Measurements from ENCODE around the gene SLC43A2. TPM values are rescaled to one million over a fixed set of nuclear protein-coding genes. Genes with fewer than 3 reads are reported as not detected.

The SLC43A2 gene
- total RNA-seq, 1 experiment from 2014 or later, result 12.6 TPM

DNA sequence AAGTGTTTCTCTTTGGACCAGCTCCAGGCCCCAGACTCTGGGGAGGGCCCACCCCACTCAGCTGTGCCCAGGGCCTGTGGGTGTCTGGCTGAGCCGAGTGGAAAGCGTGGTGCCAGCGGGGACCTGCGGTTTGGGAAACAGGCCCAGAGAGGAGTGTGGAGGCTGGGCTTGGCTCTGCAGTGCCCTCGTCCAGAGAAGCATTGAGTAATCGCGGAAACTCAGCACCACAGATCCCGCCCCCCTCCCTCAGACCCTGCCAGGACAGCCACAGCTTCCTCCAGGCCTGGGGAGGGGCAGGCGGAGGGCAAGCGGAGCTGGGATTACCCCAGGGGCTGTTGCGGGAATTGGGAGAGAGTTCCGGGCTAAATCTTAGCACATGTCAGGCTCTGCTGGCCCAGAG is 51.5 kb downstream of the SLC43A2 start:
- ChIA-PET RAD21 (ENCODE audit: low non-redundant PET in 1 of 2, low total read pairs in 2 of 2, uncharacterized antibody in 2 of 2, unreplicated experiment in 2 of 2) (interaction anchor here in 1 of 2 experiments (0.7 to 1.1 kb wide), 2 partner anchors 53 to 448 kb away, joined by 3 to 7 read pairs; no protein-coding TSS in a partner anchor), POLR2A (interaction anchor here (0.7 kb wide), 1 partner anchor 72 kb away, joined by 3 read pairs; the partner anchor contains the start of gene RILP), CTCF (interaction anchor here (0.5 to 1.1 kb wide), 3 partner anchors 53 to 1063 kb away, joined by 3 read pairs; partner anchors contain the start of gene RILP)
- Histone ChIP-seq H3K4me1 (ENCODE audit: control insufficient read depth in 1 of 2, insufficient read depth in 2 of 2, low read length in 2 of 2) (peaks cover 7 to 20% of the 10 kb centered on the region in 2 experiments; a peak in 3 of 4 replicates), H3K9ac (ENCODE audit: low read length) (no peak overlapping the region), H3K9me3 (ENCODE audit: control insufficient read depth in 1 of 2, insufficient read depth in 1 of 2, low read depth in 1 of 2, low read length in 2 of 2) (no peaks in the 10 kb centered on the region), H3K36me3 (ENCODE audit: control insufficient read depth in 1 of 2, insufficient read depth in 2 of 2, low read length in 2 of 2) (no peaks in the 10 kb centered on the region), H3K9me2 (ENCODE audit: insufficient read depth) (no peaks in the 10 kb centered on the region), H3K4me3 (replicated peaks in 1 of 2; ENCODE audit: low read depth in 1 of 2, low read length in 2 of 2) (no peak overlapping the region), H2AFZ (ENCODE audit: low read depth, low read length, poor library complexity, severe bottlenecking) (no peak overlapping the region), H3K4me2 (ENCODE audit: low read length) (no peak overlapping the region), H3K27ac (ENCODE audit: low read depth, low read length) (no peak overlapping the region), H3K27me3 (ENCODE audit: insufficient read depth, low read length) (no peaks in the 10 kb centered on the region), H4K20me1 (ENCODE audit: insufficient read depth) (no peaks in the 10 kb centered on the region), H3K79me2 (ENCODE audit: insufficient read depth, low read length) (no peaks in the 10 kb centered on the region)
- DNase-seq (ENCODE audit: low read depth, low spot score) (no peak), ATAC-seq (no peak)
- TF ChIP-seq TCF7L2 (IDR thresholded peaks at IDR 0.05; ENCODE audit: borderline replicate concordance, extremely low read depth, insufficient read depth, insufficient read length) (no peak), ZFX (IDR thresholded peaks at IDR 0.05) (no peak), SIN3A (IDR thresholded peaks at IDR 0.05; ENCODE audit: low read depth) (no peak), SP1 (IDR thresholded peaks at IDR 0.05; ENCODE audit: low read depth) (no peak)
- TF ChIP-seq, protein P1, sequence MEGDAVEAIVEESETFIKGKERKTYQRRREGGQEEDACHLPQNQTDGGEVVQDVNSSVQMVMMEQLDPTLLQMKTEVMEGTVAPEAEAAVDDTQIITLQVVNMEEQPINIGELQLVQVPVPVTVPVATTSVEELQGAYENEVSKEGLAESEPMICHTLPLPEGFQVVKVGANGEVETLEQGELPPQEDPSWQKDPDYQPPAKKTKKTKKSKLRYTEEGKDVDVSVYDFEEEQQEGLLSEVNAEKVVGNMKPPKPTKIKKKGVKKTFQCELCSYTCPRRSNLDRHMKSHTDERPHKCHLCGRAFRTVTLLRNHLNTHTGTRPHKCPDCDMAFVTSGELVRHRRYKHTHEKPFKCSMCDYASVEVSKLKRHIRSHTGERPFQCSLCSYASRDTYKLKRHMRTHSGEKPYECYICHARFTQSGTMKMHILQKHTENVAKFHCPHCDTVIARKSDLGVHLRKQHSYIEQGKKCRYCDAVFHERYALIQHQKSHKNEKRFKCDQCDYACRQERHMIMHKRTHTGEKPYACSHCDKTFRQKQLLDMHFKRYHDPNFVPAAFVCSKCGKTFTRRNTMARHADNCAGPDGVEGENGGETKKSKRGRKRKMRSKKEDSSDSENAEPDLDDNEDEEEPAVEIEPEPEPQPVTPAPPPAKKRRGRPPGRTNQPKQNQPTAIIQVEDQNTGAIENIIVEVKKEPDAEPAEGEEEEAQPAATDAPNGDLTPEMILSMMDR (IDR thresholded peaks at IDR 0.05 in 2 of 3, conservative IDR thresholded peaks at IDR 0.05 in 1 of 3; ENCODE audit: borderline replicate concordance in 1 of 3, insufficient read depth in 1 of 3, low read depth in 2 of 3, low read length in 2 of 3), result no peak
- BruUV-seq (replicated peaks), result no TSS peak
- intact Hi-C loops (cut with micrococcal nuclease), result no loop called here

DNA sequence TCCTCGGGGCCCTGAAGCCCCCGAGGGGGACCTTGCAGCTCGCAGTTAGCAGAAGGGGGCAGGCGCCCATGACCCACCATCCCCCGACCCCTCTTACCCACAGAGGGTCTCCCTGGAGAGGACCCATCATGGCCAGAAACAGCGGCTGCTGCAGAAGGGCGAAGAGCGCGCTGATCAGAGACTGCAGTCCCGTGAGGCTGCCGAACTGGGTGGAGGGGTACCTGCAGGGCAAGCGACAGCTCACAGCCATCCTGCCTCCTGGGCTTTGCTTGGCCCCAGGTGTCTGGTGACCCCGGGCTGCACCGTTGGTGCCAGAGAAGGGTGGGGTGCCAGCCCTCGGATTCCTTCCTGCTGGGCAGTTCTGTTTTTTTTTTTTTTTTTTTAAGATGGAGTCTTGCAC is 52.1 kb downstream of the SLC43A2 start:
- Histone ChIP-seq H3K36me3 (ENCODE audit: control insufficient read depth in 1 of 2, insufficient read depth in 2 of 2, low read length in 2 of 2) (no peaks in the 10 kb centered on the region), H4K20me1 (ENCODE audit: insufficient read depth) (no peaks in the 10 kb centered on the region), H3K79me2 (ENCODE audit: insufficient read depth, low read length) (no peaks in the 10 kb centered on the region), H3K9ac (ENCODE audit: low read length) (no peak overlapping the region), H3K27me3 (ENCODE audit: insufficient read depth, low read length) (no peaks in the 10 kb centered on the region), H3K27ac (ENCODE audit: low read depth, low read length) (no peak overlapping the region), H3K9me3 (ENCODE audit: control insufficient read depth in 1 of 2, insufficient read depth in 1 of 2, low read depth in 1 of 2, low read length in 2 of 2) (no peaks in the 10 kb centered on the region), H3K4me2 (ENCODE audit: low read length) (no peak overlapping the region), H2AFZ (ENCODE audit: low read depth, low read length, poor library complexity, severe bottlenecking) (no peak overlapping the region), H3K4me1 (ENCODE audit: control insufficient read depth in 1 of 2, insufficient read depth in 2 of 2, low read length in 2 of 2) (peaks cover 7 to 20% of the 10 kb centered on the region in 2 experiments; a peak in 3 of 4 replicates), H3K9me2 (ENCODE audit: insufficient read depth) (no peaks in the 10 kb centered on the region), H3K4me3 (replicated peaks in 1 of 2; ENCODE audit: low read depth in 1 of 2, low read length in 2 of 2) (no peak overlapping the region)
- no peak for DNase-seq (ENCODE audit: low read depth, low spot score)
- intact Hi-C loops (cut with micrococcal nuclease), result no loop called here
- BruUV-seq (replicated peaks), result no TSS peak
- ATAC-seq, result no peak
- POLR2A ChIA-PET, result no interaction called here
- RAD21 ChIA-PET (ENCODE audit: low non-redundant PET in 1 of 2, low total read pairs in 2 of 2, uncharacterized antibody in 2 of 2, unreplicated experiment in 2 of 2), result interaction anchor here in 1 of 2 experiments (0.7 kb wide), 1 partner anchor 448 kb away, joined by 3 read pairs; no protein-coding TSS in a partner anchor
- CTCF ChIA-PET, result interaction anchor here (0.5 to 1.1 kb wide), 2 partner anchors 54 to 1063 kb away, joined by 3 read pairs; no protein-coding TSS in a partner anchor
- TF ChIP-seq ZNF274 (IDR thresholded peaks at IDR 0.05; ENCODE audit: low read depth, low read length) (no peak), YY1 (IDR thresholded peaks at IDR 0.05; ENCODE audit: extremely low read depth, insufficient replicate concordance, low read depth, low read length) (no peak), EZH2 (IDR thresholded peaks at IDR 0.05) (no peak), ELF1 (IDR thresholded peaks at IDR 0.05; ENCODE audit: borderline replicate concordance, low read depth) (no peak), CEBPB (IDR thresholded peaks at IDR 0.05; ENCODE audit: low read depth) (no peak), SIN3A (IDR thresholded peaks at IDR 0.05; ENCODE audit: low read depth) (no peak), EZH2phosphoT487 (IDR thresholded peaks at IDR 0.05; ENCODE audit: borderline replicate concordance) (no peak)
- TF ChIP-seq, protein P2, sequence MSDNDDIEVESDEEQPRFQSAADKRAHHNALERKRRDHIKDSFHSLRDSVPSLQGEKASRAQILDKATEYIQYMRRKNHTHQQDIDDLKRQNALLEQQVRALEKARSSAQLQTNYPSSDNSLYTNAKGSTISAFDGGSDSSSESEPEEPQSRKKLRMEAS (IDR thresholded peaks at IDR 0.05), result no peak
- TF ChIP-seq, protein P1 (IDR thresholded peaks at IDR 0.05 in 2 of 3, conservative IDR thresholded peaks at IDR 0.05 in 1 of 3; ENCODE audit: borderline replicate concordance in 1 of 3, insufficient read depth in 1 of 3, low read depth in 2 of 3, low read length in 2 of 3), result no peak
- TF ChIP-seq, protein P3, sequence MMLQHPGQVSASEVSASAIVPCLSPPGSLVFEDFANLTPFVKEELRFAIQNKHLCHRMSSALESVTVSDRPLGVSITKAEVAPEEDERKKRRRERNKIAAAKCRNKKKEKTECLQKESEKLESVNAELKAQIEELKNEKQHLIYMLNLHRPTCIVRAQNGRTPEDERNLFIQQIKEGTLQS (IDR thresholded peaks at IDR 0.05), result no peak
